GM12873 (cell line): ENCODE results near the gene SLC47A1.

ENCODE experiments used
- CTCF ChIP-seq: IDR thresholded peaks from 2 replicates; pipeline ENCODE4 v1.5.1; 2012; ENCODE audit warnings: low read depth, mild to moderate bottlenecking, moderate library complexity, low read length, control low read depth; ENCODE audit not compliant: insufficient read depth; ENCODE audit errors: missing control alignments

The SLC47A1 gene

GRCh38 chr17:19544366-19544765 lies 10.7 kb downstream of the SLC47A1 start:
- no peak for TF ChIP-seq CTCF

GRCh38 chr17:19546289-19547065 lies 12.8 kb downstream of the SLC47A1 start:
- peak; percentile 25 for TF ChIP-seq CTCF

- no peak for TF ChIP-seq CTCF
These were observed 16.3 kb downstream of the SLC47A1 start for GRCh38 chr17:19549746-19550623.

GRCh38 chr17:19551165-19551564 lies 17.5 kb downstream of the SLC47A1 start:
- no peak for TF ChIP-seq CTCF

- TF ChIP-seq CTCF: no peak
These were observed 18.0 kb downstream of the SLC47A1 start for GRCh38 chr17:19551591-19552148.

GRCh38 chr17:19553036-19553435 lies 19.4 kb downstream of the SLC47A1 start:
- TF ChIP-seq CTCF: no peak

GRCh38 chr17:19554393-19554792 lies 20.7 kb downstream of the SLC47A1 start:
- no peak for TF ChIP-seq CTCF
